ENCODE results near the gene RND1.

- TF ChIP-seq CTCF (IDR thresholded peaks at IDR 0.05) (no peak), POLR2A (IDR thresholded peaks at IDR 0.05) (no peak)
Observed at GRCh38 chr12:48894271-48894670, 28.6 kb upstream of the RND1 start.
